ENCODE measurements around the gene LIN37. TPM values are rescaled to one million over a fixed set of nuclear protein-coding genes. Genes with fewer than 3 reads are reported as not detected.

The LIN37 gene
- total RNA-seq, 1 experiment from 2014 or later, result 11.3 TPM

DNA sequence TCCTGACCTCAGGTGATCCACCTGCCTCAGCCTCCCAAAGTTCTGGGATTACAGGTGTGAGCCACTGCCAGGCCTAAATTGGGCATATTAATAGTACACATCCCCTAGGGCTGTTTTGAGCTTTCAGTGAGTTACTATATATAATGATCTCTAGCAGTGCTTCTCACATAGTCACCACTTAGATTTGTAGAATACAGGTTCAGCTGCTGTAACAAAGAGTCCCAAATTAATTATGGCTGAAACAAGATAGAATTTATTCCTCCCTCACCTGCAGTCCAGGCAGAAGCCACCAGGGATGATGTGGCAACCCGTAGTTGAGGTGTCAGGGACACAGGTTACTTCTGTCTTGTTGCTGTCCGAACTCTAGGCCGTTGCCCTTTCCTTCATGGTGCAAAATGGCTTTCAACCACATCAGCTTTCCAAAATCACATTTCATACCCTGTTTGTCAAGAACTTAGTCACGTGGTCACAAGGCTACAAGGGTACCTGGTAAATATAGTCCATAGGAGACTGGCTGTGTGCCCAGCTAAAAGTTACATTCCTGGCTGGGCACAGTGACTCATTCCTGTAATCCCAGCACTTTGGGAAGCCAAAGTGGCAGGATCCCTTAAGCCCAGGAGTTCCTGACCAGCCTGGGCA lies 12.5 kb downstream of the LIN37 start:
- intact Hi-C loops (cut with micrococcal nuclease; ENCODE audit: unreplicated experiment), result no loop called here
- Histone ChIP-seq H3K9me3 (ENCODE audit: low read depth, low read length, poor library complexity, severe bottlenecking) (no peaks in the 10 kb centered on the region), H3K27ac (ENCODE audit: low read depth, low read length, poor library complexity, severe bottlenecking) (no peak overlapping the region), H3K4me1 (ENCODE audit: insufficient read depth, low read length, poor library complexity, severe bottlenecking) (peaks cover 23% of the 10 kb centered on the region), H3K36me3 (ENCODE audit: insufficient read depth, low read length, poor library complexity, severe bottlenecking) (peaks cover 36% of the 10 kb centered on the region), H3K27me3 (replicated peaks; ENCODE audit: insufficient read depth, low read depth, low read length, poor library complexity) (no peaks in the 10 kb centered on the region), H3K4me3 (ENCODE audit: low read depth, low read length, poor library complexity, severe bottlenecking) (no peak overlapping the region)
- TF ChIP-seq EZH2 (IDR thresholded peaks at IDR 0.05; ENCODE audit: borderline replicate concordance, low read depth, low read length, poor library complexity, severe bottlenecking) (no peak), CTCF (conservative IDR thresholded peaks at IDR 0.05; ENCODE audit: low read depth, low read length) (no peak)
- CTCF ChIA-PET, result no interaction called here
- no peak for DNase-seq (ENCODE audit: low spot score)
- POLR2A ChIA-PET (ENCODE audit: low non-redundant PET), result no interaction called here
- no TSS peak for BruUV-seq (replicated peaks)

DNA sequence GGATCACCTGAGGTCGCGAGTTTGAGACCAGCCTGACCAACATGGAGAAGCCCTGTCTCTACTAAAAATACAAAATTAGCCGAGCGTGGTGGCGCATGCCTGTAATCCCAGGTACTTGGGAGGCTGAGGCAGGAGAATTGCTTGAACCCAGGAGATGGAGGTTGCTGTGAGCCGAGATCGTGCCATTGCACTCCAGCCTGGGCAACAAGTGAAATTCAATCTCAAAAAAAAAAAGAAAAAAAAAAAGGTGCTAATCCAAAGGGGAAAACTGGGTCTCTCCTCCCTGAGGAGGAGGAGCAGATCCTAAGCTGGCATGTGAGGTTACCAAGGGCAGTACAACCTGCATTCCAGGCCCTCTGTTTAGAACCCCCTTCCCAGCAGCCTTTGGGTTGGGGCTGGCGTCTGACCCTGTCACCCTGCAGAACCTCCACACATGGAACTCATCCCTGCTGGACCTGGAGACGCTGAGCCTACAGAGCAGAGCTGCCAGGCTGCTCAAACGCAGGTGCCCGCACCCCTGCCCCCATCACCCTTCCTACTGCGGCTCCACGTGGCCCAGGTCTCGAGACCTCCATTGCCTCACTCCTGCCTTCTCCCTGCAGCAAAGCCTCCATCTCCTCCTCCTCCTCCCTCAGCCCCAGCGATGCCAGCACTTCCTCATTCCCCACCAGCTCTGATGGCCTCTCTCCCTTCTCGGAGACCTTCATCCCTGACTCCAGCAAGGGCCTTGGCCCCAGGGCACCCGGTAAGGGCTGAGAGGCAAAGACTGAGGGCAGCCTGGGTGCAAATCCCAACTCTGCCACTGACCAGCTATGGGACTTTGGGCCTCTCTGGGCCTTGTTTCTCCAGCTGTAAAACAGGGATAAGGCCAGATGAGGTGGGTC lies 16.3 kb downstream of the LIN37 start:
- TF ChIP-seq EZH2 (IDR thresholded peaks at IDR 0.05; ENCODE audit: borderline replicate concordance, low read depth, low read length, poor library complexity, severe bottlenecking) (no peak), CTCF (conservative IDR thresholded peaks at IDR 0.05; ENCODE audit: low read depth, low read length) (no peak)
- intact Hi-C loops (cut with micrococcal nuclease; ENCODE audit: unreplicated experiment), result no loop called here
- POLR2A ChIA-PET (ENCODE audit: low non-redundant PET), result no interaction called here
- H3K4me1 ChIP-seq (ENCODE audit: insufficient read depth, low read length, poor library complexity, severe bottlenecking), result no peaks in the 10 kb centered on the region
- CTCF ChIA-PET, result no interaction called here
- H3K4me3 ChIP-seq (ENCODE audit: low read depth, low read length, poor library complexity, severe bottlenecking), result no peak overlapping the region
- no TSS peak for BruUV-seq (replicated peaks)
- peaks cover 37% of the 10 kb centered on the region for H3K36me3 ChIP-seq (ENCODE audit: insufficient read depth, low read length, poor library complexity, severe bottlenecking)
- H3K9me3 ChIP-seq (ENCODE audit: low read depth, low read length, poor library complexity, severe bottlenecking), result no peaks in the 10 kb centered on the region
- H3K27ac ChIP-seq (ENCODE audit: low read depth, low read length, poor library complexity, severe bottlenecking), result no peak overlapping the region
- H3K27me3 ChIP-seq (replicated peaks; ENCODE audit: insufficient read depth, low read depth, low read length, poor library complexity), result no peaks in the 10 kb centered on the region
- no peak for DNase-seq (ENCODE audit: low spot score)

- TF ChIP-seq CTCF (conservative IDR thresholded peaks at IDR 0.05; ENCODE audit: low read depth, low read length) (no peak), EZH2 (IDR thresholded peaks at IDR 0.05; ENCODE audit: borderline replicate concordance, low read depth, low read length, poor library complexity, severe bottlenecking) (no peak)
- H3K27ac ChIP-seq (ENCODE audit: low read depth, low read length, poor library complexity, severe bottlenecking), result no peak overlapping the region
- no peaks in the 10 kb centered on the region for H3K4me1 ChIP-seq (ENCODE audit: insufficient read depth, low read length, poor library complexity, severe bottlenecking)
- ChIA-PET CTCF (no interaction called here), POLR2A (ENCODE audit: low non-redundant PET) (no interaction called here)
- intact Hi-C loops (cut with micrococcal nuclease; ENCODE audit: unreplicated experiment), result no loop called here
- H3K4me3 ChIP-seq (ENCODE audit: low read depth, low read length, poor library complexity, severe bottlenecking), result no peak overlapping the region
- no peak for DNase-seq (ENCODE audit: low spot score)
- no peaks in the 10 kb centered on the region for H3K9me3 ChIP-seq (ENCODE audit: low read depth, low read length, poor library complexity, severe bottlenecking)
- peaks cover 21% of the 10 kb centered on the region for H3K36me3 ChIP-seq (ENCODE audit: insufficient read depth, low read length, poor library complexity, severe bottlenecking)
- H3K27me3 ChIP-seq (replicated peaks; ENCODE audit: insufficient read depth, low read depth, low read length, poor library complexity), result no peaks in the 10 kb centered on the region
- BruUV-seq (replicated peaks), result no TSS peak
These were observed 18.3 kb downstream of the LIN37 start for GRCh38 chr19:35766571-35767104.
